Measurements from ENCODE around the gene NEURL4.
A peak's percentile ranks its signal among the peaks of the same experiment; 100 is the strongest.

NEURL4 gene

DNA sequence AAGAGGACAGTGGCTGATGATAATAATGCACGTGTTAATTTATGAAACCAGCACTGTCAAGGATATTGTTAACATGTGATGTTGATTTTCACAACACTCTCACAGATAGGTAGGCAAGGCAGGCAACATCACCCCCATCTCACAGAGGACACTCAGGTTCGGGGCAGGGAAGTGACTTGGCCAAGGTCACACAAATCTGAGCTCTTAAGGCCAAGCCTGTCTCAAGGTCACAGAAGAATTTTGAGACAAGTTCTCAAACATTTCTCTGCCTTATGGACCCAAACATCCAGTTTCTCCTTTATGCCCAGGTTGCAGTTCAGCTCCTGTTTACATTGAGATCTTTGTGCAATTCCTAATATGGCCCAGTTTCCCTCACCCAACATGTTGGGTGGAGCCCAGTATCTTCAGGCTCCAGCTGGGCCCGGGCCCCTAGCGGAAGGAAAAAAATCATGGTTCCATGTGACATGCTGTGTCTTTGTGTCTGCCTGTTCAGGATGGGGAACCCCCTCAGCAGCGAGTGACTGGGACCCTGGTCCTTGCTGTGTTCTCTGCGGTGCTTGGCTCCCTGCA, 46.3 kb downstream of the NEURL4 start:
- TF ChIP-seq CTCF (IDR thresholded peaks at IDR 0.05; ENCODE audit: low read depth, low read length, missing control alignments): no peak
- peak overlapping the region; percentile 51 for H3K4me3 ChIP-seq (replicated peaks; ENCODE audit: low read depth, low read length)
- no peak for DNase-seq (ENCODE audit: extremely low read depth, low read depth)

GRCh38 chr17:7281953-7282751, 47.0 kb downstream of the NEURL4 start:
- no peak for DNase-seq (ENCODE audit: extremely low read depth, low read depth)
- TF ChIP-seq CTCF (IDR thresholded peaks at IDR 0.05; ENCODE audit: low read depth, low read length, missing control alignments): no peak
- H3K4me3 ChIP-seq (replicated peaks; ENCODE audit: low read depth, low read length): peak overlapping the region; percentile 51

- TF ChIP-seq CTCF (IDR thresholded peaks at IDR 0.05; ENCODE audit: low read depth, low read length, missing control alignments): no peak
- peak; percentile 88 for DNase-seq (ENCODE audit: extremely low read depth, low read depth)
- H3K4me3 ChIP-seq (replicated peaks; ENCODE audit: low read depth, low read length): peak within 1 kb of the TSS; percentile 51
Measured at GRCh38 chr17:7281074-7281952, 47.8 kb downstream of the NEURL4 start, which contains the start of gene SLC2A4. Gene SLC2A4, plus strand, starts transcription at chr17:7281718. Its CDS starts 217 bp downstream, at chr17:7281935.

DNA sequence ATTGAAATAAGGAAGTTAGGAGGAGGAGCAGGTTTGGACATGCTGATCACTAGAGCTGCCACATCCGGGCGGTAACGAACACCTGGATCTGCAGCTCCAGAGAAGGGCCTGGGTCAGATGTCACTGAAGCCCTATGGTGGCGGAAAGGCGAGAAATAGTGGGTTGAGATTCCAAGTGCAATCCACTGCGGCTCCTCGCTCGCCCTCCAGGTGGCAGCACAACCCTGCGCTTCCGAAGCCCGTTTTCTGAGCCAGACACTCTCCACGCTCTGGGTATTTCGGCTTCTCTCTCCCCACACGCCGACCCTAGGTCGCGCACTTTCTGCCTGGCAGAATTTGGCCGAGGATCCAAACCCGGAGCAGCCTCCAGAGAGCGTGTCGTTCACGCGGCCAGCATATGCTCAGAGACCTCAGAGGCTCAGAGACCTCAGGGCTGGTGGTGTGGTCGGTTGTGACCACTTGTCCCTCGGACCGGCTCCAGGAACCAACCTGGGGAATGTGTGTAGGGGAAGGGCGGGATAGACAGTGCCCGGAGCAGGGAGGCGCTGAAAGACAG, 48.5 kb downstream of the NEURL4 start:
- TF ChIP-seq CTCF (IDR thresholded peaks at IDR 0.05; ENCODE audit: low read depth, low read length, missing control alignments): peak; percentile 95
- peak overlapping the region; percentile 51 for H3K4me3 ChIP-seq (replicated peaks; ENCODE audit: low read depth, low read length)

DNA sequence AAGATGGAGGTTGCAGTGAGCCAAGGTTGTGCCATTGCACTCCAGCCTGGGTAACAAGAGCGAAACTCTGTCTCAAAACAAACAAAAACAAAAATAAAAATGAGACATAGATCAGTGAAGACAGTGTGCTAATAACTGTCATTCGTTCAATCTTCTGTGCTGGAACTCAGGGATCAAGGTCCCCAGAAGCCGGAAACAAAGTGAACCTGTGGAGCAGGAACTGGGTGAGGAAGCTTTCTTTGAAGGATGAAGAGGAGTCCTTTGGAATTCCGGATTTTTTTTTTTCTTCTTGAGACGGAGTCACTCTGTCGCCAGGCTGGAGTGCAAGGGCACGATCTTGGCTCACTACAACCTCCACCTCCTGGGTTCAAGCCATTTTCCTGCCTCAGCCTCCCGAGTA, 49.7 kb downstream of the NEURL4 start:
- H3K4me3 ChIP-seq (replicated peaks; ENCODE audit: low read depth, low read length): no peak overlapping the region
- TF ChIP-seq CTCF (IDR thresholded peaks at IDR 0.05; ENCODE audit: low read depth, low read length, missing control alignments): no peak
- no peak for DNase-seq (ENCODE audit: extremely low read depth, low read depth)

More for the DNA sequence above, 48.5 kb downstream of the NEURL4 start:
- peak; percentile 76 for DNase-seq (ENCODE audit: extremely low read depth, low read depth)

GRCh38 chr17:7266784-7267183, 62.4 kb downstream of the NEURL4 start:
- no peak for DNase-seq (ENCODE audit: extremely low read depth, low read depth)
- H3K4me3 ChIP-seq (replicated peaks; ENCODE audit: low read depth, low read length): no peak overlapping the region
- no peak for TF ChIP-seq CTCF (IDR thresholded peaks at IDR 0.05; ENCODE audit: low read depth, low read length, missing control alignments)

Measured in HFF-Myc (cell line).